H1 (cell line): ENCODE data around the gene BLMH.

Source experiments
- BCL11A ChIP-seq, 2 experiments: IDR thresholded peaks; one replicate each; pipeline ENCODE4 v1.6.1; 2011; ENCODE audit warnings: low read depth in 2 of 2, low read length in 2 of 2, mild to moderate bottlenecking in 2 of 2
- CBX8 ChIP-seq: fragments of 300-800, 300-1000 bp; sonication (generic); IDR thresholded peaks from 2 replicates; pipeline ENCODE4 v1.7.1; 2016; ENCODE audit warnings: low read depth, low read length, borderline replicate concordance
- POLR2A ChIP-seq, 2 experiments: IDR thresholded peaks; 1 replicate in 1 of 2; 2 replicates in 1 of 2; pipeline ENCODE4 v1.6.1; 2011; ENCODE audit warnings: low read depth in 2 of 2, low read length in 2 of 2, mild to moderate bottlenecking in 2 of 2; ENCODE audit errors: control extremely low read depth in 1 of 2
- TAF1 ChIP-seq: IDR thresholded peaks from 2 replicates; pipeline ENCODE4 v1.6.1; 2011; ENCODE audit warnings: mild to moderate bottlenecking, low read depth, low read length
- ZNF274 ChIP-seq: IDR thresholded peaks from 2 replicates; pipeline ENCODE4 v1.7.0; 2012; ENCODE audit warnings: low read length, borderline replicate concordance; ENCODE audit errors: extremely low read depth
- TF ChIP-seq, protein P1 (sequence below): IDR thresholded peaks from 2 replicates; pipeline ENCODE4 v1.6.1; 2011; ENCODE audit warnings: low read length, improper control_type of control experiment
- TF ChIP-seq, protein P2 (sequence below): IDR thresholded peaks from 2 replicates; pipeline ENCODE4 v1.6.1; 2011; ENCODE audit warnings: low read depth, mild to moderate bottlenecking, low read length; ENCODE audit not compliant: insufficient read depth
- TF ChIP-seq, protein P3 (sequence below), 3 experiments: IDR thresholded peaks; 1 replicate in 2 of 3; 2 replicates in 1 of 3; pipeline versions ENCODE4 v1.5.1 to v1.6.1; 2011; ENCODE audit warnings: low read length in 3 of 3, mild to moderate bottlenecking in 3 of 3, inconsistent platforms in 2 of 3, low read depth in 1 of 3, moderate library complexity in 1 of 3; ENCODE audit not compliant: insufficient read depth in 1 of 3; ENCODE audit errors: control extremely low read depth in 1 of 3

DNA sequence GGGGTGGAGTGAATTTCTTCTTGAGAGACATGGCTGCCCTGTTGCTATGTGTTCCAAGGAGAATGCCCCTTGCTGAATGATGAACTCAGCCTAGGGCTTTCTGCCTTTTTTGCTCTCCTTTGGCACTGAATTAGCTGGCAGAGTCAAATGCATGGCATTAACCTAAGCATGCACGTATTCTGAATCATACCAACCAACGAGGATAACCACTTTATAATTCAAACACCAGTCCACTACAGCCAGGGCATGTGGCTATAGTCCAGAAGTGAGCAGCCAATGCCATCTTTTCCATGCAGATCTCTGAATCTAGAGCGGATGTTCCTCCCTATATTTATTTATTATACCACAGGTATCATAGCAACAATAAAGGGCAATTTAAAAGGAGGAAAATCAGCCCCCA lies 26.4 kb upstream of the BLMH start:
- TF ChIP-seq, protein P1, sequence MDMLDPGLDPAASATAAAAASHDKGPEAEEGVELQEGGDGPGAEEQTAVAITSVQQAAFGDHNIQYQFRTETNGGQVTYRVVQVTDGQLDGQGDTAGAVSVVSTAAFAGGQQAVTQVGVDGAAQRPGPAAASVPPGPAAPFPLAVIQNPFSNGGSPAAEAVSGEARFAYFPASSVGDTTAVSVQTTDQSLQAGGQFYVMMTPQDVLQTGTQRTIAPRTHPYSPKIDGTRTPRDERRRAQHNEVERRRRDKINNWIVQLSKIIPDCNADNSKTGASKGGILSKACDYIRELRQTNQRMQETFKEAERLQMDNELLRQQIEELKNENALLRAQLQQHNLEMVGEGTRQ: no peak
- TF ChIP-seq, protein P2, sequence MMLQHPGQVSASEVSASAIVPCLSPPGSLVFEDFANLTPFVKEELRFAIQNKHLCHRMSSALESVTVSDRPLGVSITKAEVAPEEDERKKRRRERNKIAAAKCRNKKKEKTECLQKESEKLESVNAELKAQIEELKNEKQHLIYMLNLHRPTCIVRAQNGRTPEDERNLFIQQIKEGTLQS: no peak
- TF ChIP-seq POLR2A (IDR thresholded peaks at IDR 0.05; ENCODE audit: control extremely low read depth in 1 of 2, low read depth in 2 of 2, low read length in 2 of 2) (no peak), TAF1 (no peak), ZNF274 (no peak), BCL11A (IDR thresholded peaks at IDR 0.05; ENCODE audit: low read depth in 2 of 2, low read length in 2 of 2) (no peak), CBX8 (no peak)
- TF ChIP-seq, protein P3, sequence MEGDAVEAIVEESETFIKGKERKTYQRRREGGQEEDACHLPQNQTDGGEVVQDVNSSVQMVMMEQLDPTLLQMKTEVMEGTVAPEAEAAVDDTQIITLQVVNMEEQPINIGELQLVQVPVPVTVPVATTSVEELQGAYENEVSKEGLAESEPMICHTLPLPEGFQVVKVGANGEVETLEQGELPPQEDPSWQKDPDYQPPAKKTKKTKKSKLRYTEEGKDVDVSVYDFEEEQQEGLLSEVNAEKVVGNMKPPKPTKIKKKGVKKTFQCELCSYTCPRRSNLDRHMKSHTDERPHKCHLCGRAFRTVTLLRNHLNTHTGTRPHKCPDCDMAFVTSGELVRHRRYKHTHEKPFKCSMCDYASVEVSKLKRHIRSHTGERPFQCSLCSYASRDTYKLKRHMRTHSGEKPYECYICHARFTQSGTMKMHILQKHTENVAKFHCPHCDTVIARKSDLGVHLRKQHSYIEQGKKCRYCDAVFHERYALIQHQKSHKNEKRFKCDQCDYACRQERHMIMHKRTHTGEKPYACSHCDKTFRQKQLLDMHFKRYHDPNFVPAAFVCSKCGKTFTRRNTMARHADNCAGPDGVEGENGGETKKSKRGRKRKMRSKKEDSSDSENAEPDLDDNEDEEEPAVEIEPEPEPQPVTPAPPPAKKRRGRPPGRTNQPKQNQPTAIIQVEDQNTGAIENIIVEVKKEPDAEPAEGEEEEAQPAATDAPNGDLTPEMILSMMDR (IDR thresholded peaks at IDR 0.05; ENCODE audit: control extremely low read depth in 1 of 3, insufficient read depth in 1 of 3, low read depth in 1 of 3, low read length in 3 of 3): no peak
